ENCODE data around the gene SDHB.
A peak's percentile ranks its signal among the peaks of the same experiment; 100 is the strongest.

Gene SDHB

DNA sequence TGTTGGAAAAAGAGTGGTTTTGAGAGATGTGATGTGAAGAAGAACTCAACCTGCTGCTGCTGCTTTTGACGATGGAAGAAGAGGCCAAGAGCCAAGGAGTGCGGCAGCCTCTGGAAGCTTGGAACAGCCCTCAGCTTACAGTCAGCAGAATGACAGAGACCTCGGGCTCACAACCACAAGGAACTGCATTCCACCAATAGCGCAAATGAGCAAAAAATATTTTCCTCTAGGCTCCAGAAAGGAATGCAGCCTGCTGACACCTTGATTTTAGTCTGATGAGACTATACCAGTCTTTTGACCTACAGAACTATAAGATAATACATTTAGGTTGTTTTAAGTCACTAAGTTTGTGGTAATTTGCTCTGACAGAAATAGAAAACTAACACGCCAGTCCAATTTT lies 10.2 kb downstream of the SDHB start:
- DNase-seq, result no peak

DNA sequence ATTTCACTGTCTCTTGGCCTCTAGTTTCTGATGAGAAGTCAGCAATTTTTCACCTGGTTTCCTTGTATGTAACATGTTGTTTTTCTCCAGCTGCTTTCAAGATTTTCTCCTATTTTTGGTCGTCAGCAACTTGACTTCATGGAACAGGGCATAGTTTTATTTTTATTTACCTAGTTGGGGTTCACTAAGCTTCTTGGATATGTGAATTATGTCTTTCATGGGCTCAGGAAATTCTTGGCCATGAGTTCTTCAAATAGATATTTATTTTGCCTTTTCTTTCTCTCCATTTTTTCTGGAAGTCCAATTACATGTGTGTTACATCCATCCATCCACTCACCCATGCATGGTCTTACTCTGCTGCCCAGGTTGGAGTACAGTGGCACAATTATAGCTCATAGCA lies 13.7 kb downstream of the SDHB start:
- DNase-seq, result no peak

DNA sequence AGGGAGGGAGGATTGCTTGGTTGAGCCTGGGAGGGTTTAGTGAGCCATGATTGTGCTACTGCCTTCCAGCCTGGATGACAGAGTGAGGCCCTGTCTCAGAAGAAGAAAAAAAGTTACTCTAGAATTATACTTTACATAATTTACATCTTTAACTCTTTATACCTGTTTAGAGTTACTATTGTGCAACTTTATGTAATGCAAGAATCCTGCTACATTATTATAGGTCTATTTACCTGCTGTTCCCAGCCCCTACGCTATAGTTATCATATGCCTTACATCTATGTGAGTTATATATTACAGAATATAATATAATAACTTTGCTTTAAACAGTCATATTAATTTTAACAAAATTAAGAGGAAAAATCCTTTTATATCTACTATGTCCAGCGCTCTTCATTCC lies 14.3 kb downstream of the SDHB start:
- DNase-seq, result no peak

DNA sequence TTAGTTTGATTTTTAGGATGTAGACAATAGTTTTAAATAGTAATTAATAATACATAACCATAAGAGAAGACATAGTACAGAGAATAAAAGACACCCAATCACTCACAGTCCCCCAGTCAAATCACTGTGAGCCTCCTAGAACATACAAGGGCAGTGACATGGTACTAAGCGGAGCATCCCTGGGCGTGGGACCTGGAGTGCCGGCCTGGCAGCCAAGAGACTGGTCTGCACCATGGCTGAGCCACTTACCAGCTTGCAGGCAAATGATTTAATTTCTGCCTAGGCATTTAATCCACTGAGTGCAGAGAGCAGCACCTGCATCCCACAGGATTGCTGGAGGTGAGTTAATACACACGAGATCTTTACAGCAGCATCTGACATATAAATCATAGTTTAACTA lies 20.4 kb downstream of the SDHB start:
- DNase-seq, result no peak

DNA sequence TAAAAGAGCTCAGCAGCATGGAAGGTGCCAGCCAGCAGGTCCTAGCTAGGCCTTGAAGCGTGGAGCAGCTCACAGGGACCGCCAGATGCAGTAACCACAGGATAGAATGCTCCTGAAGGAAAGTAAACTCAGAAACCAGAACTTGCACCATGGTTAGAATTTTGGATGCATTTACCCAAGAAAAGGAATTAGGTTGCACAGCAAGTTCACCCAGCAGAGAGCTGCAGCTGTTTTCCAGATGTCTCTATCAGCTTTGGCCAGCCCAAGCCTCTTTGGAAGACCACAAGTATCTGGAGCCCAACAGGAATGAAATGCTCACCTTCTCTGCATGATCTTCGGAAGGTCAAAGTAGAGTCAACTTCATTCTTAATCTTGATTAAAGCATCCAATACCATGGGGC lies 21.1 kb downstream of the SDHB start:
- DNase-seq, result no peak

DNA sequence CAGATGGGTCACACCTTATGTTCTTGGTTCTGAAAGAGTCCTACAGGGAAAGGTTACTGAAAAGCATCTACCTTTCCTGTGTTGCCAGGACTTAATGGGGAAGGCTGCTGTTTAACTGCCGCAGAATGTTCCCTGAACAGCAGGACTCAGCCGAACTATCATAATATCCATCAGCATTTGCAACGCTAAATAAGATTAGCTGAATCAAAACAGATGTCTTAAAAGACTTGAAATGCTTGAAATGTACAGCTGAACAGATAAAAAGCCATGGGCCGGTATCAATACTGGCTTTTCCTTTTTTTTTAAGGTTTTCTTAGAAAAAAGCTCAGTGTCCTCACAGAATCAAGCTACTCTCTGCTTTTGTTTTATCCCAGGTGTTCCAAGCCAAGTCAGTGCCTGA lies 22.4 kb downstream of the SDHB start:
- DNase-seq, result no peak

DNA sequence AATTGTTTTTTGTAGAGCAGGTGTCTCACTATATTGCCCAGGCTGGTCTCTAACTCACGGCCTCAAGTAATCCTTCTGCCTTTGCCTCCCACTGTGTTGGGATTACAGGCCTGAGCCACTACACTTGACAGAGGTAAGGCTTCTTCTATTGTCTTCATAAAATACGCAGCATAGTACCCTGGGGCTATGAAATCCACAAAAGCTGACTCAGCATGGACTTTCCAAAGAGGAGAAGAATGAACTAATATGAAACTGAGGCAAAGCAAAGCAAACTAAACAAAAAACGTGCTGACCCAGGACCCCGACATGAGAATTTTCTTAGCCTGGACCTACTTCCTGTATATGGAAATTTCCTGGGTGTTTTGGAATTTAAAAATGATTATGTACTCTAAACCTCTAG lies 23.6 kb downstream of the SDHB start:
- no peak for DNase-seq

DNA sequence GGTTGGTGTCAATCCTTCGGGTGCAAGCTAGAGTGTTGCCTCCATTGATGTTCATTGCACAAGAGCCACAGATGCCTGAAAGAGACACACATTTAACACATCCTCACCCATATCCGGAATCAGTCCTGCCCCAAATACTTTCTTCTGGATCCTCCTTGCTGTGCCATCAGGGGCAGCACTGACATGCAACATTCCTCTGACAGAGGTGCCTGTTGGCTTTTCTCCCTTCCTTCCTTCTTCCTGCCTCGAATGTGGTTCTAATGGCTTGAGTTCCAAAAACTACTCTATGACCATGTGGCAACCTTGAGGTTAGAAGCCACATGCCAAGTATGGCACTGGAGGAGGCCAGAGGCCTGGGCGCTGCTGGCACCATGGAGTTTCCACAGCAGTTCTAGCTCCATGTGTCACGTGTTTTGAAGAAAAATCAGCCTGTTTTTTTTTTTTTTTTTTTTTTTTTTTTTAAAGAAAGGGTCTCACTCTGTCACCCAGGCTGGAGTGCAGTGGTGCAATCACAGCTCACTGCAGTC lies 25.1 kb downstream of the SDHB start:
- no peak for DNase-seq

DNA sequence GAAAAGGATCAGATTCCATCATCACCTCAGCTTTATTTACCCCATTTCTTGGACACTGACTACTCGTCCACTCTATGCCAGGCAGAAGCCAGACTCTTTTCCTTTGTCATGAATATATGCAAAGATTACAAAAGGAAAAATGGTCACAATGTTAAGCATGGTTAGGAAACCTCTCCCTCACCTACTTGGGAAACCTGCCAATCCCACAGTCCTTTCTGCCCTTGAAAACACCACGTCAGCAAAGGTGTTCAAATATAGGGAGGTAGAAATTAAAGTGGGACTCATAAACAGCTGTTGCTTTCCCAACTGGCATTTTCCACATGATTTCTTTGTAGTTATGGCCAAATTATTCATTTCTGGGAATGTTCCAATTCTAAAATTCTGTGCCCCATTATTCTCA lies 25.9 kb downstream of the SDHB start:
- DNase-seq, result no peak

DNA sequence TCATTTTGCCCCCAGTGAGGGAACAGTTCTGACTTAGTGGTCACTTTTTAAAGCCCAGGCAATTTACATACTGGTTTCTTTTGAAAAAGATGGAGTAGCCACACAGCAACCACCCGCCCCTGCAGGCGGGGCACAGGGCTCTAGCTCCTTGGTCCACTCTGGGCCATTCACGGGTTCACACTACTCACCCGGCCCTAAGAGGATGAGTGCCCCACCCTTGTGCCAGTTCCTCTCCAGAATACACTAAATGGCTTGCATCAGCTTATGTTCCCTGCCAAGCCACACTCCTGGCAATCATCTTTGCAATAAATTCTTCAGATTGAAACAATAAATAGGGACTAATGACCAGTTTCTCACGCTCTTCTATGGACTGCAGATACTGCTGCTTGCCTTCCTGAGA lies 26.4 kb downstream of the SDHB start:
- DNase-seq, result no peak

DNA sequence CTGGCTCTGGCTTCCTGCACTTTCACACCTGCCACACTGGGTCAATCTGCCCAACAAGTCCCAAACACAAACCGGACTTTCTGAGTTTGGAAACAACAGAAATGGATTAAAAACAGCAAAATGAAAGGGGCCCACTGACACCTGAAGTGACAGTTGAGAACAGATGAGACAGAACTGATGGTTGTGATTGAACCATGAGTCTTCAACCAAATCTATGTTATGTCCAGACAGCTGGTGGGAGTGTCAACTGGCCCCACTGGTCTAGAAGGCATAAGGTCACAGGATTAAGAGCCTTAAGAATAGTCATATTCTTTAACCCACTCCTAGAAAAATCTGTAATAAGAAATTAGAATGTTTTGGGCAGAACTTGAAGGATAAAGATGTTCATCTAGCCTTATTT lies 29.1 kb downstream of the SDHB start:
- no peak for DNase-seq

DNA sequence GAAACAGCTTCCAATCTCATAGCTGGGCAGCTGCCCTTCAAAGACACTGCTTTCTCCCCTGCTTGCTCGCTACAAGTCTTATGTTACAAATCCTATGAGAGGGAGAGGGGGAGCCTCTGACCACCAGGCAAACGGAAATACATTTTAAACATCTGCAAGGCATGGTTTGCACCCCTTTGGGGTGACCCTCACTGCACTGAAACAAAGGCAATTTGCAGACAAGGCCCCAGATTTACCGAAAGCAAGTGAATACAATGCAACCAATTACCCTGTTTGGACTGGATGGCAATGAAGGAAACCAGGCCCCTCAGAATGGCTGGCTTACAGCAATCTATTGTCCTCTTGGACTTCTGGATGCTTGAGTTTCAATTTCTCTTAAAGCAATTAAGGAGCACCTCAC lies 30.3 kb downstream of the SDHB start:
- no peak for DNase-seq

DNA sequence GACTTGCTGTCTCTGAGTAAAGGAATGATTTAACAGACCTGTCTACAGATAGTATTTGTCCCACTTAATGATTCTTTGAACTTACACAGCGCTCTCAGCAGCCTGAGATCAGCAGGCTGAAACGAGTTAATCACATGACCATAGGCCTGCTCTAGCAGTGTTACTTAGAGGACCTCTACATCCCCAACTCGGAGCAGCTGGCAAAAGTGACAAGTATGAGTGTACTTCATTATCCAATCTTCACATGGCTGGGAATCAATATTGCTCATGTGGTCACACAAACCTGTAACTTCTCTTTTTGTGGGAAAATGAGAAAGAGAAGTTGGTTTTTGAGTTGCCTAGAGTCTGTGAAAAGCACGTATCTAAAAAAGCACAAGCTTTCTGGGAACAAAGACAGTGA lies 30.7 kb downstream of the SDHB start:
- no peak for DNase-seq

DNA sequence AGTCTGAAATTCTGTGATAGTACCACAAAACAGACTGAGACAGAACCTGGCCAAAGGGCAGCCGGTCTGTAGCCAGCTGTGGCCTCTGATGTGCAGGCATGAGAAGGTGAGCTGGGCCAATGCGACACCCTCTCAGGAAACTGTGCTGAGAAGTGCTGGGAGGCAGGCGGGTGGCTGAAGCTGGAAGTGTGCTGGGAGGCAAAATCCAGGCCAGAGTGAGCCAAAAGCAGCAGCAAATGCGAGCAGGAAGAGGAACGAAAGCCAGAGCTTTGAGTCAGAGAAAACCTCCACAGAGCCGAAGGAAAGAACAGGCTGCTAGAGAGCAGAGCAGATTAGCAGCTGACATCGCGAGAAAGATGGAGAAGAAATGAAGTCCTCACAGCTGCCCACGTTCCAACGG lies 31.9 kb downstream of the SDHB start:
- no peak for DNase-seq

DNA sequence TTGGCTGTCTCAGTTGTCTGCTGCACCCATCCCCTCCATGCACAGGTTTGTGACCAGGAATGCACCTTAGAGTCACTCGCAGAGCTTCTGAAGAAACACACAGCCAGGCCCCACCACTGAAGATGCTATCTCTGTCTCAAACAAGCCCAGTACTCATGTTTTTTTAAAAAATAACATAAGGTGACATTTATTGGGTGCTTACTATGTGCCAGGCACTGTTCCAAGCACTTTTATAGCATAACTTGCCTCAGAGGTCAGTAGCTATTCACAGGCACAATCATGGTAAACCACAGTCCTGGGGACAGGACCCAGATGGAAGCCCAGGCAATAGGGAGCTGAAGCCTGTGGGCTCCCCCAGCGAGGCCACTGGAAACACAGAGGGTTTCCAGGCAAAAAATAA lies 33.3 kb downstream of the SDHB start:
- DNase-seq, result no peak

DNA sequence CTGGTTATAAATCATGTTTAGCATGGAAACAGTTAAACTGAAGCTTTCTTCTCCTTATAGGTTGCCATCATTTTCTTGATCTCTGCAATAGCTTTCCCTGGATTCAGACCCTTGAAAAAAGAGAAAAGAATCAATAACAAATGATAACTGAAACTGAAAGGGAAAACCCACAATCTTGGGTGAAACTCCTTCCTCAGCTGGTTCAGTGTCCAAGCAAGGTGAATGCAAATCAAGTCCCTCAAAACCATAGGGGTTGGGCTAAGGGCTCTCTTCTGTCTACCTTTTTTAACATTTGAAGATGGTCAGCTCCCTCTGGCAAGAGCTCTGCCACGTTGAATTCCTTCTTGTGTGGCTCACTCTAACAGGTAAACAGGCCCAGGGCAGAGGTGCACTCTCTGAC lies 35.0 kb downstream of the SDHB start:
- DNase-seq, result no peak

DNA sequence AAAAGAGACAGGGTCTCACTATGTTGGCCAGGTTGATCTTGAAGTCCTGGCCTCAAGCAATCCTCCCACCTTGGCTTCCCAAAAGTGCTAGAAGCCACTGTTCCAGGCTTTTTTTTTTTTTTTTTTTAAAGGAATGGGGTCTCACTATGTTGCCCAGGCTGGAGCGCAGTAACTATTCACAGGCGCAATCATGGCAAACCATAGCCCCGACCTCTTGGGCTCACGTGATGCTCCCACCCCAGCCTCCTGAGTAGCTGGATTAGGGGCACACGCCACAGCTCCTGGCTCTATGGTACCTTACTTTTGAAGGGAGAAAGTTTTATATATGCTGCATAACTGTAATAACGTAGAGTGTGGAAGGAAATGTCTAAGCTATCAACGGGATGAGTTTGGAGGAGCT lies 36.4 kb downstream of the SDHB start:
- DNase-seq, result no peak

DNA sequence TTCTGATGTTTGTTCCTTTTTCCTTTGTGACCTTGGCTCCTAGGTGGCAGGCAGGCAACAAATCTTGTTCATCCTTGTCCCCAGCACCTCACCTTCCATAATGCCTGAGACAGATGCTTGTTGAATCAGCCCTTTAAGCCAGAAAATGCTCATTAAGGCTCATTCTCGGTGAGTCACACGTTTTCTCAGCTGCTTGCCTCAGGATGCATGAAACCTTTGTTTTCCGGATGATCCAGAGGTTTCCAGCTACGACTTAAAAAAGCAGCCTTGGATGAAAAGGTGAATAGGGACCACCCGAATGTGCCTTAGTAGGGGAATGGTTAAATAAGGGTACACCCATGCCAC lies 37.5 kb downstream of the SDHB start:
- DNase-seq, result no peak

DNA sequence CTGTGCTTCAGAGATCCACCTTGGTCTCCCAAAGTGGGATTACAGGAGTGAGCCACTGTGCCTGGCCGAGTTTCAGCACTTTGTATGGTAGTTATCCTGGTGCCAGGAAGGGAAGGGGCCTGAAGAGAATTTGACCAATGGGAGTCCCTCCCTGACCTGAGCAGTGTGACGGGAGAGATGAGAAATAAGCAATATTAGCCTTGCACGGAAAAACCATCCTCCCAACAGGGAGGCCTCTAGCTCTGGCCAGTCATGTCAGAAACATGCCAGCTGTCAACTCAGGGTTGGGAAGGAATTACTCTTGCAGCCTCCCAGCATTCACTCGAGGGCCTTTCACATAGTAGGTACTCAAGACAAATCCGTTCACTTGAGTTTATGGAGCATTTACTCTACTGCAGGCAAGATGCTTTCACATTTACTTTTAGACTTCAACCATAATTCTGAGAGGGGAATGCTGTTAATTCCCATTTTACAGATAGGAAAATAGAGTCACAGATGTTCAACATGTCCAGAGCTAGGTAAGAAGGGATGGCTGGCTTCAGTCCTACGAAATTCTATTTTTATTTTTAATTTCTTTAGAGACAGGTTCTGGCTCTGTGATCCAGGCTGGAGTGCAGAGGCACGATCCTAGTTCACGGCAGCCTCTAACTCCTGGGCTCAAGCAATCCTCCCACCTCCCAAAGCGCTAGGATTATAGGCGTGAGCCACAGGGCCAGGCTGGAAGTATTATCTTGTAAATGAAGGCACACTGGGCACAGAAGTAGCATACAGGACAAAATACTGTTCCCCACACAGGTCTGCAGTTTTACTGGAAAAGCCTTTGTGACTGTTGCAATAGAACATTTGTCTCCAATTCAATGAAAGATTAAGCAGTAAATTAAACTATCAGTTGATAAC lies 38.9 kb downstream of the SDHB start:
- no peak for DNase-seq

DNA sequence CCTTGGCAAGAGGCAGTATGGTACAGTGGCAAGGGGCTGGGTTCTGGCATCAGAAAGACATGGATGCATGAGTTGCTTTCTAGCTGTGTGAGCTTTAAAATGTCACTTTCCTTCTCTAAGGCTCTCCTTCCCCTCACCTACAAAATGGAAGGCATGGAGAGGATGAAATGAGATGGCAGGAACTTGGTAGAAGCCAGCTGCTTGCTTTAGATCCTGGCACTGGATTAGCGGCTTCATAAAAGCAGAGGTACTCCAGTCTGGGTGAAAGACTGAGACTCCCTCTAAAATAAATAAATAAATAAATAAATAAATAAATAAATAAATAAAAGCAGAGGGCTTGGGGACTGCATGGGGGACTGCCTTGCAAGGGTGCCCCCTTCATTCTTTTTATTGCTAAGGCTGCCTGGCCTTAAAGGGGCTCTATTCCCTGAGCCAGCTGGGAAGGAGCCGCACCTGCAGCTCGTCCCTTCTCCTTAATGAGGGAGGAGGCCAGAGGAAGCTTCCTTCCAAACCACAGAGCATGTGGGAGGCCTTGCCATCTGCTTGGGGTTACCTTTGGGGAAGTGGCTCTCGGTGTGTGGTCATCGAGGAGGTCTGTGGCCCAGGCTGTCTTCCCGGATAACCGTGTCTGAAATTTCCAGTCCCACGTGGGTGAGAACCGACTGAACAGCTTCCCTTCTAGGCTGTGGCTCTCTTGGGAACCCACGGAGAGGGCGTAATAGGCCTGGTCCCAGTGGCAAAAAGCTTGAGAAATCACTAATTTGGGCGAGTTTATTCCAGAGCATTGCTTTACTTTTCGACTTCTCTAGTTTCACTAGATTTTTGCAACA lies 40.1 kb downstream of the SDHB start:
- no peak for DNase-seq

DNA sequence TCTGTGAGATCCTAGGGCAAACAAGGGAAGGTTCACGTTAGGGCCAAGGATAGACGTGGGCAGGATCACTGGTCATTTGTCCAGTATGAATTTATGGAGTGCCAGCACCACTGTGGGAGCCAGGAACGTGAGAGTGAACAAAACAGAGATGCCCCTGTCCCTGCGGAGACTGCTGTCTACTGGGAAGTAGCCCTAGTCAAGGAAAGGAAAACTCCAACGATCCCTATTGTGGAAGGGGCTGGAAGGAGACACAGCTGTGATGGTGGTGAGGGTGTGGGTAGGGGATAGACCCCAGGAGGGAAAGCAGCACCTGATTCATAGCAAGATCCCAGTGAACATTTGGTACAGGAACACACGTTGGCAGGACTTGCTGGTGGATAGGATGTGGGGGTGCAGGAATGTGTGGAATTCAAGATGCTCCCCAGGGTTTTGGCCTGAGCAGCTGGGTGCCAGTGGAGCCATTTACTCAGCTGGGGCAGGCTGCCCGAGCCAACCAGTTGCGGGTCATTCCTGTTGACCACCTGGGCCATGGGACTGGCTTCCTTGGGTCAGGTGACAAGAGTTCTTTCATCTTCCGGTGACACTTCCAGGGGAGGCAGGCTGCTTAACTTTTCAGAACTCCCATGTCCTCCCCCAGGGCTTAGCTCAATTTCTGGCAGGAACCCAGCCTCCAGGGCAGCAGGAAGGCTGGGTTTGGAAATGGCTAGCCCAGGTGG lies 40.9 kb downstream of the SDHB start:
- DNase-seq, result no peak

DNA sequence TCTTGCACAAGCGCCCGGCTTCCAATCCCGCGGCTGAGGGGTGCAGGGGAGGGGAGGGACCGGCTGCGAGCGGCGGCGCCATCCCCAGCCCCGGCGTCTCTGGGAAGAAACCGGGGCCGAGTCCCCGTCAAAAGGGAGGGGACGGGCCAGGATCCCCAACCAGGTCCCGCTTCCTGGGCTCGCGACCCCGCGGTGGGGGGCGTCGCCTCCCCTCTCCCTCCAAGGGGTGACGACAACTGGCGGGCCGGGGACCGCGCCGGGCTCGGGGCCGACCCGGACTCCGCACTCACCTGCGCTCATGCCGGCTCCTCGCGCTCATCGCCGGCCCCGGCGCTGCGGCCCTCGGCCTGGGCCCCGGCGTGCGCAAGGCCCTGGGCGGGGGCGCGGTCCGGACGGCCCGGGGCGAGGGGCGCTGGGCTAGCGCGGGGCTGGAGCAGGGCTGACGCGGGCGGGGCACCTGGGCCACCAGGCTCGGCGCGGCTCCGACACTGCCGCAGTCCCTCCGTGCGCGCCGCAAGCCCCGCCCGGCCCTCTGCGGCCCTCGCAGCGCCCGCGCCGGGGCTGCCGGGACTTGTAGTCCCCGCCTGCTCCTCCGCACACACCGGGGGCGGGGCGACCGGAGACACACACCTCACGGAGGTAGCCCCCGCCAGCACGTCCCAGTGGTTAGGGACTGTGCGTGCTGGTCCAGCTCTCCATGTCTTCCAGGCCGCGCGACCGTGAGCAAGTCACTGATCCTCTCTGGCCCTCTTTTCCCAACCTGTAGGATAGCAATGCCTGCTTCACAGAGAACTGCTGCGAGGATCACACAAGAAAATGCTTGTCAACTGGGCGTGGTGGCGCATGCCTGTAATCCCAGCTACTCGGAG lies 42.2 kb downstream of the SDHB start, which contains the start of gene ATP13A2:
ATP13A2 (minus strand) TSS at position 490 of the 869 bp plus-strand sequence; CDS start at position 300, 190 bp downstream.
- DNase-seq, result peak; percentile 33

DNA sequence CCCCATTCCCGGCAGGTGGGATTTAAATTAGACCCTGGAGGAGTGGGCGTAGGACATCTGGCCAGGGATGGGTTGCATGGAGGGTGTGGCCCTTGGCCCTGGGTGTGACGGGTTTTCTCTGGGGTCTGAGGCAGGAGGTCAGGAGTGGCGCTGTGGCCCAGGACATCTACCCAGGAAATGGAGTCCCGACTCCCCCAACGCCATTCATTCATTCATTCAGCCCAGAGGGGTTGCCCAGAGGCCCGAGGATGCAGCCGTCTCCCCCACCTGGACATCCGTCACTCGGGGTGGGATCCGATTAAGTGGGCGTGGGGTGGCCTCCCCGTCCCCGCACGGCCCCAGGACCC lies 42.8 kb downstream of the SDHB start:
- no peak for DNase-seq

All from DMS 273 treated with DMSO at 0.1 percent for 48 hours (cell line).